Endothelial cell of coronary artery (primary cell): ENCODE data around the gene ARHGEF18. TPM values are rescaled to one million over a fixed set of nuclear protein-coding genes. Genes with fewer than 3 reads are reported as not detected.

Experiments used
- total RNA-seq: library from RNA; depleted of rRNA; stranded (reverse); fragments of >200 nt; gene quantifications from 2 replicates; pipeline ENCODE4 v1.2.3, GENCODE V29; 2014

Gene ARHGEF18
- 27.1 and 39.2 TPM in 2 replicates for total RNA-seq

DNA sequence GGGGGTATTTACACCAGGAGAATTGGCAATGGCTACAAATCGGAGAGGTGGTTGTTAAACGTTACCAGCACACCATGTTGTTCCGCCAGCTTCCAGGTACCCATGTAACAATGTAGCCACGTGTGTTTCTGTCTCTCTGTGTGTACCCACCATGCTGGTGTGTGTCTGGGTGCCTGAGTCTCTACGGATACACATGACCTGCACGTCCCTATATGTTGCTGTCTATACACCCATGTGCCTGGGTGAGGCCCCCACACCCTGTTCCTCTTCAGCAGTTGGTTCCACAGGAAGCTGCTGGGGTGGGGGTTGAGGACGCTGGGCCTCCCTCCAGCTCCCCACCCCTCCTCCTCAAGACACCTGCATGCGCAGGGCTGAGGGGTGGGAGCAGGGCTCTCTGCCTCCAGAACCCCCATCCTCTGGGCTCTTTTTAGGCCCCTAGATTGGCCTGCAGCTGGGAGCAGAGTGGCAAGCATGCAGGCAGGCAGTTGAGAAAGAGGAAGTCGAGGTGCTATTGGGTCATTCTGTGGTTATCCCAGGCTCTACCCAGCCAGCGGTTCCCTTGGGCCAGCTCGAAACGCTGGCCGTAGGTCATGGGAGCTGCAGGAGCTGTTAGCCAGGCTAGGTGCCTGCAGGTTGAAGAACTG lies at the start of gene ARHGEF18:
Gene ARHGEF18, plus strand, starts transcription at position 351 of the 644 bp plus-strand sequence. CDS start 13,954 bp downstream, outside the sequence.

Other genes starting within 250 kb of the ARHGEF18 start
- gene INSR, start 54.5 kb upstream of the ARHGEF18 start, total RNA-seq: 35.8 and 57.5 TPM in 2 replicates
- gene PEX11G, start 140.1 kb downstream of the ARHGEF18 start, total RNA-seq: 0.85 and 1.4 TPM in 2 replicates
- 10.2 and 14.2 TPM in 2 replicates for gene ZNF358, start 167.2 kb downstream of the ARHGEF18 start, total RNA-seq
- 4.5 and 5.2 TPM in 2 replicates for gene MCOLN1, start 173.7 kb downstream of the ARHGEF18 start, total RNA-seq
- 75.9 and 100 TPM in 2 replicates for gene PNPLA6, start 186.8 kb downstream of the ARHGEF18 start, total RNA-seq
- under 0.01 and 0.09 TPM in 2 replicates for gene CAMSAP3, start 246.9 kb downstream of the ARHGEF18 start, total RNA-seq